NCI-H146 (cell line): ENCODE data around the gene GAB4.

ENCODE experiments used
- DNase-seq: peaks from one replicate; lab custom pipeline; 2025; lab: John Stamatoyannopoulos, UW

The GAB4 gene

DNA sequence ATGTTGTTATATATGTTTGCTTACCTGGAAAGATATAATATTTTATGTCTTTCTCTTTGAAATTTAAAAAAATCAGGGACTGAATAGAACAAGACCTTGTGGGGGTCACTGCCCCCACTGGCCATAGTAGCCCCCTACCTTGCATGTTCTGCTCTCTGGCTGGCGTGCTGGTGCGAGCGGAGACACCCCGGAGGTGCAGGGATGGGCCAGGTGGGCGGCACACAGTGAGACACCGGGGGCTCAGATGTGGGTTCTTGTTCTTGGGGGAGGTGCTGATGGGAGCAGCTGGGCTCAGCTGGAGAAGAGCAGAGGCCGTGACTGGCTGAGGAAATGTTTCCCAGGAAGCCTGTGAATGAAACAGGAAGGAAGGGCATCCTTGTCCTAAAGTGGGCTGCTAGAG lies 20.2 kb downstream of the GAB4 start:
- no peak for DNase-seq

DNA sequence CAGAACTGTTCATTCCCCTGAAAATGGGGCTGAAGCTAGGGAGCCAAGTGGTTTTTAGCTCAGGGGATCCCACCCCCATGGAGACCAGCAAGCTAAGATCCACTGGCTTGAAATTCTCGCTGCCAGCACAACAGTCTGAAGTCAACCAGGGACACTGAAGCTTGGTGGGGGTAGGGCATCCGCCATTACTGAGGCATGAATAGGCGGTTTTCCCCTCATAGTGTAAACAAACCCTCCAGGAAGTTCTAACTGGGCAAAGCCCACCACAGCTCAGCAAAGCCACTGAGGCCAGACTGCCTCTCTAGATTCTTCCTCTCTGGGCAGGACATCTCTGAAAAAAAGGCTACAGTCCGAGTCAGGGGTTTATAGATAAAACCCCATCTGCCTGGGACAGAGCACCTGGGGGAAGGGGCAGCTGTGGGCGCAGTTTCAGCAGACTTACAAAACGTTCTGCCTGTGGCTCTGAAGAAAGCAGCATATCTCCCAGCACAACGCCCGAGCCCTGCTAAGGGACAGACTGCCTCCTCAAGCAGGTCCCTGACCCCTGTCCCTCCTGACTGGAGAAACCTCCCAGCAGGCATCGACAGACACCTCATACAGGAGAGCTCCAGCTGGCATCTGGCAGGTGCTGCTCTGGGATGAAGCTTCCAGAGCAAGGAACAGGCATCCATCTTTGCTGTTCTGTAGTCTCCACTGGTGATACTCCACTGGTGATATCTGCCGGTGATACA lies 32.7 kb downstream of the GAB4 start:
- no peak for DNase-seq

DNA sequence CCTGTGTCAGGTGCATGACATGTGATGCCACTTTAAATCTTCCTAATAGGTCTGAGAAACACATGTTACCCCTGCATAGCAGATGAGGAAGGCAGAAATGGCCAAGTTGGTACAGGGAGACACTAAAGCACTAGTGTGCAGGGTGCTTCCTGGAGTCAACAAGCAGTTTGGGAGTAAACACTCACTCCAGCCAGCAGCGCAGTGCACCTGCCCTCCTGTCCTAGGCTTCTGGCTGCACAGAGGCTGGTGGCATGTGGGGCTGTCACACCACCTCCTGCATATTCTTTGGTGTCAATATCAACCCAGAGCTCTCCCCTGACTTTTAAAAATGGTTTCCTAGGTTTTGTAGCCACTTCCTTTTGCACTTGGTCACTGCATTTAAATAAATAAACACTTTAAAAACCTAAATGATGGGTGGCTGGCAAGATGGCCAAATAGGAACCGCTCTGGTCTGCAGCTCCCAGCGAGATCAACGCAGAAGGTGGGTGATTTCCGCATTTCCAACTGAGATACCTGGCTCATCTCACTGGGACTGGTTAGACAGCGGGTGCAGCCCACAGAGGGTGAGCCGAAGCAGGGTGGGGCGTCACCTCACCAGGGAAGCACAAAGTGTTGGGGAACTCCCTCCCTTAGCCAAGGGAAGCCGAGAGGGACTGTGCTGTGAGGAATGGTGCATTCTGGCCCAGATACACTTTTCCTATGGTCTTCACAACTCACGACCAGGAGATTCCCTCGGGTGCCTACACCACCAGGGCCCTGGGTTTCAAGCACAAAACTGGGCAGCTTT lies 33.5 kb downstream of the GAB4 start:
- no peak for DNase-seq

DNA sequence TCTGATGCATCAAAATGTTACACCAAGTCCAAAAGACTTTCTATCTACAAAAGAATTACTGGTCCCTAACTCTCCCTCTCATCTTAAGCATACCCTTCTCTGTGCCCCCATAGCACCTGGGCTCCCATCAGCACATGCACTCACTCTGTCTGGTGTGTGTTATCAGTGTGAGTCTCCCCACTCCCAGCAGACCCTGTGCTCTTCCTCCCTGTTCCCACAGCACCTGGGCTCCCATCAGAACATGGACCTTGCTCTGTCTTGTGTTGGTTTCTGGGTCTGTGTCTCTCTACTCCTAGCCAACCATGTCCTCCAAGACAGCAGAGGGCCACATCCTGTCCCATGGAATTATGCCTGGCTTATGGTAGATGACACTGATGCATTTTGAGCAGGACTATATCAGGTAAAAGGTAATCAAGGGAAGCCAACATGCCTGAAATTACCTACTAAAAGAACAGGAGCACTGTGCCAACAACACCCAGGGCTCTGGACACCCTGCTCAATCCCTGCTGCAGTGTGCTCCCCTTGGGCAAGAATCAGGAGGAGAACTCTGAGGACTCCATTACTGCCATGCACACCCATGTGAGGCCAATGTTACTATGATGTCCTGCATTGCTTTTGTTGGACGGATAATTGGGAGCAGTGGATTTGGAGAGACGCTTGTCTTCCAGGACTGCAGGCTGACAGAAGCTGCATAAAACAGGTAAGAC lies 34.3 kb downstream of the GAB4 start:
- DNase-seq = no peak

DNA sequence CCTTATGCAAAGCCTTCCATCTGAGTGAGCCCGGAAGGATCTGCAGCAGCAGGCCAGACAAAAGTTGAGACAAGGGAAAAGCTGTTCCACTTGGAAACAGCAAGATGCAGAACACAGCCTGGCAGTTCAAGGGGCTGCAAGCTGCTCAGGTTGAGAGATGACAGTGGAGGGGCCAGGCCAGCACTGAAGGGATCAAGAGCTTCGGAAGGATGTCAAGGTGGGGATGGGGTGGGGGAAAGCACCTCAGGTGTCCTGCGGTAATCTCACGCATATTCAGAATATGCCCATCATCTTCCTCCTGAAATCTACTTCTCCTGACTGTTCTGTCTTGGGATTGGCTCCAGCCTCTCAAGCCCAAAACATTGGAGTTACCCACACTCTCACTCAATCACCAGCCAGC lies 35.7 kb downstream of the GAB4 start:
- no peak for DNase-seq

DNA sequence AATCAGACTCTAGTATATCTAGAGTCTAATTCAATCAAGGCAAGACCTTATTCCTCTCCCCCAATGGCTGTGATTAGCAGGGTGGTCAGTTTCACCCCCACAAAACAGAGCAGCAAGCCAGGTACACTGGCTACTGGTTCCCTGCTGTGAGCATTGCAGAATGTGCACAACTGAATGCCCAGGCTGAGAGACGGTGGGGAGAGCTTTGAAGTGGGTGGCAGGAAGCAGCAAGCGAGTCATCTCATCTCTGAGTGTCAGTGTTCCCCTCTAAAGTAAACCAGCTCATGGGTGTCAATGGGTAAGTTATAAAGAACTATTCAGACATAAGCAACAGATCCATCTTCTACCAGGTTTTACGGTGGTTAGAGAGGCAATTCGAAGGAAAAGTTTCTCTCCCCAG lies 37.6 kb downstream of the GAB4 start:
- no peak for DNase-seq

DNA sequence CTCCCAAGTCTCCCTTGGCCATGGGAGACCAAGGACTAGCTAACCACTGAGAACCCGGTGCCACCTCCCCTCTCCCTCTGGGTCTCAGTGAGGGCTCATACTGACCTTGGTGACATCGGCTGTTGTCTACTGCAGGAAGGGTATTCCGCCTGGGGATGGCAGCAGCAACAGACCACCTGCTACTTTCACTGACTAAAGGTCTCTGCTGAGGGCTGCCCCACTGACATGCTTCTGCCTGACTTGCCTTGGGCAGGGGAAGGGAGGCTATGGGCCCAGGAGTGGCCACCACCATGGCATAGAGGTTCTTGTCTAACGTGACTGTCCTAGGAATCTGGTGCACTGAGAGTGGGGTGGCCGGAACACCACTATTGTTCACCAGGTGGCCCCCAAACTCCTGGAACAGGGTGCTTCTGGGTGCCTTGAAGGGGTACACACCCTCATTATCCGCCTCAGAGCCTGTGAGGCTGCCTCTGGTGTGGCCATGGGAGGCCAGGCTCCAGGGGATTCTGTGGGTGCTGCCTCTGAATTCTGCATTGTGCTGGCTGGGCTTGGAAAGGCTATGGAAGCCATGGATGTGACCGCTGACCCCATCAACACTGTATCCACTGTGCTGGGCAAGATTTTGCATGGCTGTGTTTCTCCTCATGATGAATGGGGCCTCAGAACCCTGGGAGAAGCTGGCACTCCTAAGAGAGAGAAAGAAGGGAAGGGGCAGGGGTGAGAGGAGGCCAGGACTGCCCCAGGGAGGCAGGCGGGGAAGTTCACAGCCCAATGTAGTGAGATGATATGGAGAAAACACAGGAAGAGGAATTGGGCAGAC lies 38.3 kb downstream of the GAB4 start:
- DNase-seq = no peak

DNA sequence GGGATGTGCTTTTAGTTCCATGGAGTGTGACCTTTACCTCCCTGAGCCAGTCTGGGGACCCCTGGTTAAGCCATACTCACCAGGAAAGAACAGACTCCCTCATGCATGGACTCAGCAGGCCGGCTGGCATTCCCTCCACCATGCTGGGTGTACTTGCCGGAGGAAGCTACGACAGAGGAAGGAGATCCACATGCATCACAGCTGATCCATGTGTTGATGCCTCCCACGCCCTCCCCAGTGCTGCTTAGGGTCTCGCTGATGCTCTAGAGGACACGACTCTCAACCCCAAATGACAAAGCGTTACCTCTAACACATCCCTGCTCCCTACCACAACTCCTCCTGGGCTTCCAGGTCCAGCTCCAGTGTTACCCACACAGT lies 39.8 kb downstream of the GAB4 start:
- no peak for DNase-seq

DNA sequence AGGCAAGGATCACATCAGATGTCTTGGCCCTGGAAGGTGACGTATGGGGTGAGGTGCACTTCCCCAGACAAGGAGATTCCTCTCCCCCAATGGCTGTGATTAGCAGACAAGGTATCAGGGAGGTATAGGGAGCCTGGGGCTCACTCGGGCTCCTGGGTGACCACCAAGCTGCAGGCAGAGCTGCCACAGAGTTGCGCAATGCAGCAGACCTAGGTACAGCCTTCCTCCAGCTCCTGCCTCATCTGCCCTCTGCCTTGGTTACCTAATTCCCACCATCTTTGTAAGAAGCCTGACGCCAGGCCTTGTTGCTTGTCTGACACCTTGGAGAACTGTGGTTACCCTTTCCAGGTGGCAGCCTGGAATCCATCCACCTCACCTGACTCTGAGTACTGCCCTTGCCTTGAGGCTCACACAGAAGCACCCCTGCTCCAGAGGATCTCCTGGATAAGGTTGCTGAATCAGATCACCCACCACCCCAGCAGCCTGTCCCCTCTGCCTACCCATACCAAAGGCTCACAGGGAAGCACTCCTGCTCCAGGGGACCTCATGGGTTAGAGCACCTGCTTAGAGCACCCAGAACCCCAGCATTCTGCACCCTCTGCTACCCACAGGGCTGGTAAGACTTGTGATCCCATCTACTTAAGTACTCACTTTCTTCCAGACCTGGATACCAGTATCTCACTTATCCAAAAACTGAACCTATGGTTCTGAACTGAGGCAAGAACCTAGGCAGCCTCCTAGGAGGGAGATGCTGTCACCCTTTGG lies 40.4 kb downstream of the GAB4 start:
- DNase-seq = no peak

DNA sequence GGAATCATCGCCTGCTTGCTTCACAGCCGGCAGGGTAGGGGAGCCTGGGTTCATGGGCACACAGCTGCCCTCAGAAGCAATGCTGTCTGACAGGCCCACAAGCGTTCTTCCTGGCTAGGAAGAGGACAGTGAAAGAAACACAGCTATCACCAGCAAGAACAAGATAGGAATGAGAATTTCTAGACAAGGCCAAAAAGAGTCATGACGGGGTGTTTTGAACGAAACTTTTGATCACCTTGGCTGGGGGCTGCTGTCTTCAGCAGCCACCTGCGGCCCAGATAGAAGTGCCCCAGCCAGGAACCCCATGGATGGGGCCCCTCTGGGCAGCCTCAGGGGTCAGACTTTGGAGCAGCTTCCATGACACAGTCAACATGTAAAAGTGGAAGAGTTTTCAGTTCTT lies 41.8 kb downstream of the GAB4 start:
- no peak for DNase-seq

DNA sequence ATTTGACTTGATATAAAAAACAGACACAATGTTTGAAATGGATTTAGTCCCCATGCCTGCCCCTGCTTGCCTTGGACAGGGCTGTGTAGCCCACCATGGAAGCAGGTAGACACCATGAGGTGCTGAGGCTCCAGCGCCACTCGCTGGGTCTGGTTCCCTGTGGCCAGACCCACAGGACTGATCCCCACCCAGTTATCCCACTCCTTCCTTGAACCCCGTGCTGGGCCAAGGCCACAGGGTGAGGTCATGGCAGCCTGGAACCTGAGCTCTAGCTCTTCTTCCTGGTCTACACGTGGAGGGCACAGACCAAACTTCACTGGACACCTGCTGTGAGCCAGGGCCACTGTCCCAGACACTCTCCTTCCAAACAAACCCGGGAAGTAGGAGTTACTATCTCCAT lies 42.5 kb downstream of the GAB4 start:
- no peak for DNase-seq

DNA sequence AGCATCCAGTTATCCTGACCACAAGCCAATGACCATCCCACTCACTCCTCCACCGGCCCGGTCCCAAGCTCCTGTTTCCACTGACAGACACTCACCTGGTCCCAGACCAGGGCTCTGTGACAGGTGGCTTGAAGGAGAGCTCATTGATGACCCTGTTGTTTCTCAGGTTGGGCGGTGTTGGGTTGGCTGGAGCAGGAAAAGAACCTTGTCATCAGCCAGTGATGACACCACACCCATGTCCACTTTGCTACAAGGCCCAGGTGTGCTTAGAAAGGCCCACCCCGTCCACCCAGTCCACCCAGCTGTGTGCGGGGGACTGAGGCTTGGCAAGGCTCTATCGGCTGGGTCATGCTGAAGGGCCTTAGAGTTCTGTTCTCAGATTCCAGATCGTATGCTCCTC lies 42.9 kb downstream of the GAB4 start:
- no peak for DNase-seq

DNA sequence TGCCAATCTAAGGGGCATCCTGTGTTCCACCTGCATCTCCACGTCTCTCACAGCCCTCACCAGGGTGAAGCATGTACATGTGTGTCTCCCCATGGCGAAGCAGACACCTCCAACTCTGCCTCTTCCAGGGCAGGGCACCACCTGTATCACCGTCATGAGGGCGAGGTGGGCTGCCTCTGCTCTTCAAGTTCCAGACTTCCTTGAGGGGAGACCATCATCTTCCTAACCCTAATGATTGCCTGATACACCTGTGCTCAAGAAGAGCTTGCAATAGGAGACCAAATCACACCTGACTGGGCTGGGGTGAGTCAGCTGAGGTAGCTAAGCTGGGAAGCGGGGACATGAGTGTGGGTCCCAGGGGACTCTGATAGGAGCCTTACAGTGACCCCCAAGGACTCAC lies 43.7 kb downstream of the GAB4 start:
- DNase-seq = no peak

DNA sequence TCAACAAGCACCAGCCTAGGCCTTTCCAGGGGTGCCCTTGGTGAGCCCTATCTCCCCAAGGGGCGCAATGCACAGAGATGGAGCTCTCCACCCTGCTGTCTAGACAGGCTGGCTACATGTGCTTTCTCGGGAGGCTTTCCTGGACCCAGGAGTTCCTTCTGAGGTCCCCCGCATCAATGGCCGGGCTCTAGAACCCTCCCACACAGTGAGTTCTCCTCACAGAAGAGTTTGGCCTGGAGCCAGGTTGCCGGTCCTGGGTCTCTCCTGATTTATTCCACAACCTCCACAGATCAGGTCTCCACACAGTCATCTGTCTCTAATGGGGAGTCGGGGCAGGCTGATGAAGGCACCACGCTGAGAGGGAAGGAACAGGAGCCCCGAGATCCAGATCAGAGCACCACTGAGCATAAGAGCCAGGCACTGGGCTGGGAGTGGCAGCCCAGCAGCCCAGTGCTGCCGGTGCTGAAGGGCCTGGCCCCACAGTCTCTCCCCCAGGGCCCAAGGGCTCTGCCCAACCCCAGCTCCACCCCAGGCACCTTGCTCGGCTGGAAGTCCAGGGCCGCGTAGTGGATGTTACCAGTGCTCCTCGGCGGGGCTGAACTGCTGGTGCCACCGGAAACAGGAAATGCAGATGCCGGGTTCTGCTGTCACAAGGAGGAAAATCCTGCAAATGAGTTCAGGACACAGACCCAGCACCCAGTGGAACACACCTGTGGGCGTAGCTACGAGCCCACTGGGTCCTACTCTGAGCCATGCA lies 44.7 kb downstream of the GAB4 start:
- no peak for DNase-seq

DNA sequence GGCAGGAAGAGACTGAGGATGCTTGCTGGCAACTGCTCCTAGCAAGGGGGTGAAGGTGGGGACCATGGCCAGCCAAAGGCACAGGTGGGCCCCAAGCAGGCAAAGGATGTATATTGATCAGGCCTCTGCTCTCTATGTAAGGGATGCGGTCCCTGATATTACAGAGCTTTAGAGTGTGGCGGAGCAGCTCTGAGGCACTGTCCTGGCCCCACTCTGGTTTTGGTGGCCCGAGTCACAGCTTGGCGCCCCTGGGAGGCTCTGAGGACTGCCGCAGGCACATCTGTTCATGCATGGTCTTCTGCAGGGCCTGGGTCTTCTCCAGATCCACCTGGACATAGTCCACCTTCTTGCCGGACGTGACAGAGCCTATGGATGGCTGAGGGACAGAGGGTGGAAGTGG lies 45.5 kb downstream of the GAB4 start:
- DNase-seq = no peak

DNA sequence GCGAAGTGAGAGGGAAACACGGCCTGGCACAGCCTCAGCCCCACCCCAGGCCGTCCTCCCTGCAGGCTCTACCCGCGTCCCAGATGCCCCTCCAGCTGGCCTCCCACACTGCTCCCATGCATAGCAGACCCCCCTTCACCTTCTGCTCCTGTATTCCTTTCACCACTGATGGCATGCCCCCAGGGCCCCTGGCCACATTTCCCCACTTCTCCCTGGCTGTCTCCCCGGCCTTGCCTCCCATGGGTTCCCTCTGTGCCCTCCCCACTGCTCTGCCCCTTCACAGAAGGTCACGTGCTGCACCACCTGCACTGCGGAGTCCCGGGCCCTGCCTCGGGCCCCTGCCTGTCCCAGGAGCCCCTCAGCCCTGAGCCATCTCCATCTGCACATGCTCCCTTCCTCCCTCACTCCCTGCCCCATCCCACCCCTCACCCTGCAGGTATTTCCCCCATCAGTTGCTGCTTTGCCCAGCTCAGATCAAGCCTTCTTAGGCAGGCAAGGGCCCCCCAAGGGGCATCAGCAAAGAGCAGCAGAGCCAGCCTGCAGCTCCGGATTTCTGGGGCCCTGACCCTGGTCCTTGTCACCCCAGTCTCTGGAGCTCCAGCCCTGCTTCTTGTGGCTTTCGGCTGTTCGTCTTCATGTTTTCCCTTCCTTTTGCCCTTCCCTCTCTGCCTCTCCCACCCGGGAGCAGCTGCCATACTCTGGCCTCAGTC lies 46.4 kb downstream of the GAB4 start:
- no peak for DNase-seq

DNA sequence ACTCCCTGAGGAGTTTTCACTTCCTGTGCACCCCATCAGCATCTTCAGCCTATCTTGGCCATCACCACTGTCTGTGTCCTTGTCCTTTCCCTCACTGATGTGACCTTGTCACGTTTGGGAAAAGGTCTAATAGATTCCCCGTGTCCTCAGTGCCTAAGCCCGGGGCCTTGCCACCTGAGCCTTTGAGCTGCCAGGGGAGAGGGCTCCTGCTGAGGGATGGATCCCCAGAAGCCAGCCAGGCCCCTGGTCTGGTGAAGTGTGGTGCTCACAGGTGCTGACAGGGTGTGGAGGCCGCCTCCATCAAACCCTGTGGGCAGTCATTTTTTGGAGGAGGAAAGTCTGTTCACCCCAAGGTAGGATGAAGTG lies 47.2 kb downstream of the GAB4 start:
- DNase-seq = no peak

DNA sequence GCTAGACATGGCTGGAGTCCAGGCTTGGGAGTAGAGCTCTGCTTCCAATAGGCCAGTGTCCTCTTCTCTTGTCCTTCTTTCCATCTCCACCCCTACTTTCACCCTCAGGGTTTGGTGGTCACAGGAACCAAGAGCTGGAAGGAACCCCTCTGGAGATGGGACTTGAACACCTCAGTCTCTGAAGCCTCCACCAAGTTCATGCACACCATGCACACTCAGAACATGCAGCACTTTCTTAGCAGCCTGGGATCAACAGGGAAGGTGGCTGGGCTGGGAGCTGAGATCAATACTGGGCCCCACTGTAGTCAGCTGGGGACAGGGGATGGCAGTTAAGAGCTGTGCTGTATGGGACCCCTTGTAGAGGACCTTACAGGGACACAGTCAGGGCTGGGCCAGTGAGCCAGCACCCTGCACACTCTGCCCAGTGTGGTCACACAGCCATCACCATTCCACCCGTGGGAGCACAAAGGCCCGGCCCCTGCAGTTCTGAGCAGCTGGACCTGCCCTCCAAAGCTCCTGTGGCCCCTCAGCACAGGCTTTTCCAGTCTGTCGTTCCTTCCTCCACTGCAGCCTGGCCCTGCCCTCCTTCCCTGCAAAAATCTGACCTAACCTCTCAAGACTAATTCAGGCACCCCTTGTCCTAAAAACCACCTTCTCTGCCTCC lies 47.7 kb downstream of the GAB4 start:
- DNase-seq = no peak

DNA sequence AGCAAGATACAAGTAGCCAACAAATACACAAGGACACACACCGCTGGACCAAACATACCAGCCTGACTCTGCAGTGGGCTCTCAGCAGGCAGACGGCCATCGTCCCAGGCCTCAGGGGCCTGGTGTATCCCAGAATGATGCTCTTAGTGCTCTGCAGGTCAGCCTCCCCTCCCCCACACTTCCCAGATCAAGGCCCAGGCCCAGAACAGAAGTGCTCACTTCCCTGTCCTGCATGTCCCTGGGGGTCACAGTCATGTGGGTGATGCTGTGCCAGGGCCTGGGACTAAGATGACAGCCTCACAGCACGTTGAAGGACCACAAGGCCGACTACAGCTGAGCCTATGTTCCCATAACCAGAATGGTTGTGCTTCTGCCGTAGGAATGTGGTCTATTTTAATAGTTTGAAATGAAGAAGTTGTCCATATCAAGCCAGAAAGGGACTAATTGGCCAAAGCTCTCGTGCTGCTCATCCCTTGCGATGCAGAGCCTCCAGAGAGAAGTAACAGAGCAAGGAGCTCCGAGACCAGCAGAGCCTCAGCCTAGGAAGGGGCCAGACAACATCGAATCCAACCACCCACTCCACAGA lies 48.6 kb downstream of the GAB4 start:
- DNase-seq = no peak
